ENCODE results near the gene NUMBL.

Gene NUMBL

GRCh38 chr19:40672573-40673299 is 17.7 kb downstream of the NUMBL start:
- TF ChIP-seq SIN3A (IDR thresholded peaks at IDR 0.05; ENCODE audit: borderline replicate concordance, insufficient read depth, low read length) = no peak

GRCh38 chr19:40672038-40672437 is 18.4 kb downstream of the NUMBL start:
- TF ChIP-seq REST (IDR thresholded peaks at IDR 0.05; ENCODE audit: insufficient read depth in 1 of 2, low read depth in 2 of 2, low read length in 2 of 2) (no peak), FOXP2 (optimal IDR thresholded peaks at IDR 0.05; ENCODE audit: borderline replicate concordance, extremely low read depth, extremely low read length, insufficient read depth) (no peak), POLR2AphosphoS5 (IDR thresholded peaks at IDR 0.05; ENCODE audit: low read depth, low read length) (no peak)

- TF ChIP-seq POLR2AphosphoS5 (IDR thresholded peaks at IDR 0.05; ENCODE audit: low read depth, low read length) = no peak
- TF ChIP-seq REST (IDR thresholded peaks at IDR 0.05; ENCODE audit: insufficient read depth in 1 of 2, low read depth in 2 of 2, low read length in 2 of 2) = no peak
- TF ChIP-seq TAF1 (IDR thresholded peaks at IDR 0.05; ENCODE audit: borderline replicate concordance, insufficient read depth, low read length) = no peak
- TF ChIP-seq SIN3A (IDR thresholded peaks at IDR 0.05; ENCODE audit: borderline replicate concordance, insufficient read depth, low read length) = no peak
- no peak for TF ChIP-seq FOXP2 (optimal IDR thresholded peaks at IDR 0.05; ENCODE audit: borderline replicate concordance, extremely low read depth, extremely low read length, insufficient read depth)
Measured at GRCh38 chr19:40671404-40671803, 19.0 kb downstream of the NUMBL start.

DNA sequence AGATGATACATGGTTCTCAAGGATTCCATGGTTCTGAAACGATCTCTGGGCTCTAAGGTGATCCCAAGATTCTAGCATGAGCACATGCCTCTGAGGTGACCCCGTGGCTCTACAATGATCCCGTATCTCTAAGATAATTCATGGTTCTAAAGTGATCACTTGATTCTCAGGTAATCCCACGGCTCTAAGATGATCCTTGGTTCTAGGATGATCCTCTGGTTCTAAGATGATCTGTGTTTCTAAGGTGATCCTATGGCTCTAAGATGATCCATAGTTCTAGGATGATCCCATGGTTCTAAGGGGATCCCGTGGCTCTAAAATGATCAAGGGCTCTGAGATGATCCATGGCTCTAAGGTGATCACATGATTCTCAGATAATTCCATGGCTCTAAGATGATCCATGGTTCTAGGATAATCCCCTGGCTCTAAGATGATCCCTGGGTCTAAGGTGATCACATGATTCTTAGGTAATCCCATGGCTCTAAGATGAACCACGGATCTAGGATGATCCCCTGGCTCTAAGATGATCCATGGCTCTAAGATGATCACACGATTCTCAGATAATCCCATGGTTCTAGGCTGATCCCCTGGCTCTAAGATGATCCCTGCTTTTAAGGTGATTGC is 21.3 kb downstream of the NUMBL start:
- TF ChIP-seq TAF1 (IDR thresholded peaks at IDR 0.05; ENCODE audit: borderline replicate concordance, insufficient read depth, low read length) (no peak), FOXP2 (optimal IDR thresholded peaks at IDR 0.05; ENCODE audit: borderline replicate concordance, extremely low read depth, extremely low read length, insufficient read depth) (no peak), POLR2AphosphoS5 (IDR thresholded peaks at IDR 0.05; ENCODE audit: low read depth, low read length) (no peak), REST (IDR thresholded peaks at IDR 0.05; ENCODE audit: insufficient read depth in 1 of 2, low read depth in 2 of 2, low read length in 2 of 2) (no peak), SIN3A (IDR thresholded peaks at IDR 0.05; ENCODE audit: borderline replicate concordance, insufficient read depth, low read length) (no peak)

GRCh38 chr19:40667602-40668001 is 22.8 kb downstream of the NUMBL start:
- TF ChIP-seq SIN3A (IDR thresholded peaks at IDR 0.05; ENCODE audit: borderline replicate concordance, insufficient read depth, low read length) = no peak

- TF ChIP-seq REST (IDR thresholded peaks at IDR 0.05; ENCODE audit: insufficient read depth in 1 of 2, low read depth in 2 of 2, low read length in 2 of 2) (no peak), TAF1 (IDR thresholded peaks at IDR 0.05; ENCODE audit: borderline replicate concordance, insufficient read depth, low read length) (no peak), FOXP2 (optimal IDR thresholded peaks at IDR 0.05; ENCODE audit: borderline replicate concordance, extremely low read depth, extremely low read length, insufficient read depth) (no peak), SIN3A (IDR thresholded peaks at IDR 0.05; ENCODE audit: borderline replicate concordance, insufficient read depth, low read length) (no peak), POLR2AphosphoS5 (IDR thresholded peaks at IDR 0.05; ENCODE audit: low read depth, low read length) (no peak)
Measured at GRCh38 chr19:40666803-40667438, 23.5 kb downstream of the NUMBL start.
